Subcutaneous adipose tissue (tissue), 4 donors: ENCODE data around the gene GNA14. TPM values are rescaled to one million over a fixed set of nuclear protein-coding genes. Genes with fewer than 3 reads are reported as not detected.

ENCODE experiments used
- CTCF ChIP-seq: fragments of 450-650 bp; IDR thresholded peaks from one replicate; pipeline ENCODE4 v1.5.1; 2016; ENCODE audit warnings: low read depth, mild to moderate bottlenecking, control low read depth, antibody characterized with exemption, moderate library complexity
- total RNA-seq, 4 donors: library from RNA; depleted of rRNA; stranded (reverse); fragments of >200 nt; gene quantifications; one replicate each; pipeline ENCODE4 v1.1.0, GENCODE V29; 2016

The GNA14 gene
- total RNA-seq, 4 donors from 2014 or later = 0.98 to 6.4 (median 3.7) TPM

GRCh38 chr9:77433675-77434445 lies 214.3 kb downstream of the GNA14 start:
- TF ChIP-seq CTCF = no peak

- no peak for TF ChIP-seq CTCF
These were observed 216.1 kb downstream of the GNA14 start for GRCh38 chr9:77432053-77432452.

GRCh38 chr9:77429928-77430327 lies 218.2 kb downstream of the GNA14 start:
- no peak for TF ChIP-seq CTCF

GRCh38 chr9:77427256-77427927 lies 220.7 kb downstream of the GNA14 start:
- no peak for TF ChIP-seq CTCF

- TF ChIP-seq CTCF = no peak
These were observed 221.4 kb downstream of the GNA14 start for GRCh38 chr9:77426712-77427111.

GRCh38 chr9:77424993-77425392 lies 223.1 kb downstream of the GNA14 start:
- no peak for TF ChIP-seq CTCF

- no peak for TF ChIP-seq CTCF
These were observed 224.3 kb downstream of the GNA14 start for GRCh38 chr9:77423841-77424240.
